Lung (tissue), 12 donors: Measurements from ENCODE around the gene SHF. TPM values are rescaled to one million over a fixed set of nuclear protein-coding genes. Genes with fewer than 3 reads are reported as not detected.

Experiments
- ATAC-seq: fragments of 200-7000 bp; cut with Tn5 transposase; one replicate; pipeline ENCODE4 v1.9.1; 2020; ENCODE audit warnings: moderate number of reproducible peaks; ENCODE audit not compliant: insufficient read depth, low FRiP score
- DNase-seq, 3 donors: peaks; one replicate each; pipeline ENCODE4 v3.0.0-alpha.2; 2013 to 2017
- H3K27ac ChIP-seq, 2 donors: one replicate each; pipeline ENCODE4 v1.5.1; 2013; ENCODE audit warnings: mild to moderate bottlenecking in 2 of 2, moderate library complexity in 2 of 2, control low read depth in 1 of 2, inconsistent platforms in 1 of 2, low read depth in 1 of 2, low read length in 1 of 2
- H3K27me3 ChIP-seq, 3 donors: one replicate each; pipeline ENCODE4 v1.5.1; 2013; ENCODE audit warnings: low read length in 2 of 3; ENCODE audit not compliant: control insufficient read depth in 3 of 3, insufficient read depth in 3 of 3
- H3K36me3 ChIP-seq, 4 donors: one replicate each; pipeline ENCODE4 v1.5.1; 2013; ENCODE audit warnings: low read length in 4 of 4, mild to moderate bottlenecking in 1 of 4, moderate library complexity in 1 of 4; ENCODE audit not compliant: control insufficient read depth in 4 of 4, insufficient read depth in 4 of 4
- H3K4me1 ChIP-seq, 5 donors: one replicate each; pipeline ENCODE4 v1.5.1; 2013; ENCODE audit warnings: low read length in 5 of 5, mild to moderate bottlenecking in 2 of 5, moderate library complexity in 1 of 5; ENCODE audit not compliant: control insufficient read depth in 5 of 5, insufficient read depth in 5 of 5
- H3K4me3 ChIP-seq: one replicate; pipeline ENCODE4 v1.5.1; 2013; ENCODE audit warnings: mild to moderate bottlenecking, control low read depth, moderate library complexity
- H3K9ac ChIP-seq, 2 donors: one replicate each; pipeline ENCODE4 v1.5.1; 2013; ENCODE audit warnings: low read length in 2 of 2, control low read depth in 1 of 2; ENCODE audit not compliant: insufficient read depth in 1 of 2
- H3K9me3 ChIP-seq, 4 donors: one replicate each; pipeline ENCODE4 v1.5.1; 2013; ENCODE audit warnings: low read length in 3 of 4, mild to moderate bottlenecking in 1 of 4, moderate library complexity in 1 of 4; ENCODE audit not compliant: control insufficient read depth in 4 of 4, insufficient read depth in 3 of 4
- WGBS, 2 donors: extraction: QIAGEN DNeasy Blood & Tissue Kit; methylation state at CpG; one replicate each; pipeline ENCODE4 v1.1.7; 2013; 5-methylcytosine and 5-hydroxymethylcytosine counted together
- polyA plus RNA-seq, 2 donors: library from polyadenylated mRNA; stranded (reverse); fragments of 200-250 nt; gene quantifications; one replicate each; pipeline ENCODE4 v1.2.1, GENCODE V29; 2013
- total RNA-seq, 2 donors: library from RNA; depleted of rRNA in 1 of 2; stranded (reverse); fragments of >200 nt in 1 of 2; gene quantifications; one replicate each; pipeline ENCODE4 v1.2.1, GENCODE V29; 2014 to 2021
- TF ChIP-seq, protein P1 (sequence below): IDR thresholded peaks from 2 replicates; pipeline ENCODE4 v1.5.1; 2012; ENCODE audit warnings: mild to moderate bottlenecking; ENCODE audit errors: control extremely low read depth, extremely low read depth
- donor health status: control.
- donor health status: control.
- donor health status: Bipolar disorder and iron deficiency.
- donor health status: healthy.
- donor health status: DM: yes; HTN: yes; CAD: no.

SHF gene
- total and polyA plus RNA-seq, 4 donors = 1.9 to 15.9 (median 4.0) TPM

DNA sequence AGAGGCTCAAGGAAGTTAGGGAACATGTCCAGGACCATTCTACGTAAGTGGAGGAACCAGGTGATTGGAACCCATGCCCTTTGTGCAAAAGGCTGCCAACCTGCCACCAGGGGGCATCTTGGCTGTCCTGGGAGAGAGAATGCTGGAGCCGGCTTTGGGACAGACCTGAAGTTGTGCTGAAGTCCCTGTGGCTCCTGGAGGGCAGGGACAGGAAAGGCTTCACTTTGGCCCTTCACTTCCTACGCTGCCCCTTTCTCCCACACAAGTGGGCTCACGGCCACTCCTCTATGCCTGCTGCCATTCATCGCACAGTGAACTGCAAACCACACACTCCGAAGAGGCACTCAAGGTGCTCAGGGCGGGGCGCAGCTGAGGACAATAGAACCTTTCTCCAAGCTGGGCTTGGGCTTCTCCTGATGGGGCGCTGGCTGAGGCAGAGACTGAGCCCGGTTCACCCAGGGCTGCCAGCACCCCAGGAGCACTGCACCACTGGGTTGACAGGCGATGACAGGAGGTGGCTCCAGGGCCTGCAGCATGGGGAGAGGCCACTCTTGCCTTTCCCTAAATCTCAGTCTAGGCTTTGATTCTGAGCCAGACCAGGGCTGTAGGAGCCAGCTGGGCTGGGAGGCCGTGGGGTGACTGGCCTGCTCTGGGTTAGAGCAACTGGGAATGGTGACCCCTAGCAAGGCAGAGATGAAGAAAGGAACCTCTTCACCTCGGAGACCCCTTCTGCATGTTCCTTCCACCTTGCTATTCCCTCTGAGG, 8.4 kb downstream of the SHF start:
- Histone ChIP-seq H3K27ac (no peak overlapping the region), H3K27me3 (no peaks in the 10 kb centered on the region), H3K4me1 (peaks cover 0 to 11% (median 0%) of the 10 kb centered on the region in 5 donors), H3K4me3 (no peak overlapping the region), H3K36me3 (peaks cover 0 to 5% (median 4%) of the 10 kb centered on the region in 4 donors), H3K9ac (no peak overlapping the region), H3K9me3 (peaks cover 0 to 2% (median 0%) of the 10 kb centered on the region in 4 donors)
- DNase-seq (peak; percentile 61 to 81 (median 79)), ATAC-seq (peak; percentile 53)
- WGBS, 2 donors = 71 to 88% methylated on average over 13 of the region's 13 CpGs
- TF ChIP-seq, protein P1, sequence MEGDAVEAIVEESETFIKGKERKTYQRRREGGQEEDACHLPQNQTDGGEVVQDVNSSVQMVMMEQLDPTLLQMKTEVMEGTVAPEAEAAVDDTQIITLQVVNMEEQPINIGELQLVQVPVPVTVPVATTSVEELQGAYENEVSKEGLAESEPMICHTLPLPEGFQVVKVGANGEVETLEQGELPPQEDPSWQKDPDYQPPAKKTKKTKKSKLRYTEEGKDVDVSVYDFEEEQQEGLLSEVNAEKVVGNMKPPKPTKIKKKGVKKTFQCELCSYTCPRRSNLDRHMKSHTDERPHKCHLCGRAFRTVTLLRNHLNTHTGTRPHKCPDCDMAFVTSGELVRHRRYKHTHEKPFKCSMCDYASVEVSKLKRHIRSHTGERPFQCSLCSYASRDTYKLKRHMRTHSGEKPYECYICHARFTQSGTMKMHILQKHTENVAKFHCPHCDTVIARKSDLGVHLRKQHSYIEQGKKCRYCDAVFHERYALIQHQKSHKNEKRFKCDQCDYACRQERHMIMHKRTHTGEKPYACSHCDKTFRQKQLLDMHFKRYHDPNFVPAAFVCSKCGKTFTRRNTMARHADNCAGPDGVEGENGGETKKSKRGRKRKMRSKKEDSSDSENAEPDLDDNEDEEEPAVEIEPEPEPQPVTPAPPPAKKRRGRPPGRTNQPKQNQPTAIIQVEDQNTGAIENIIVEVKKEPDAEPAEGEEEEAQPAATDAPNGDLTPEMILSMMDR = peak; percentile 3

DNA sequence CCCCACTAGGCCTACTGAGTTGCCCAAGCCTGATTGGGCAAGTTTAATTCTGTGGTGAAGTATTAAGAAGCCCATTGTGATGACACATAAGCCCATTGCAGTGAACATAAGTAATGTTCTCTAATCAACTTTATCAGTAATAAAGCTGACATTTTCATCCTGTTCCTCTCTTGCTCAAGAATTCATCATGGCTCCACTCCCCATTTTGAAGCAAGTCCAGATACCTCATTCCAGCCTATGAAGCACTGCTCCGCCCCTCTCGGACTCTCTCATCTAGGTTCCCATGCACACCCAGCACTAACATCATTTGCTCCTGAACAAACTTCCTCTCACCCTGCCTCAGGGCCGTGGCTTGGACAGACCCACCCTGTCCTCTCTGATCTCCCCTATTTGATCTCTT, 10.5 kb downstream of the SHF start:
- H3K27me3 ChIP-seq = no peaks in the 10 kb centered on the region
- H3K9ac ChIP-seq = no peak overlapping the region
- H3K27ac ChIP-seq = no peak overlapping the region
- ATAC-seq (no peak), DNase-seq (no peak)
- peaks cover 0 to 2% (median 0%) of the 10 kb centered on the region in 4 donors for H3K9me3 ChIP-seq
- peaks cover 0 to 5% (median 4%) of the 10 kb centered on the region in 4 donors for H3K36me3 ChIP-seq
- WGBS, 2 donors = 90 to 92% methylated on average over 3 of the region's 3 CpGs
- TF ChIP-seq, protein P1 = no peak
- no peak overlapping the region for H3K4me3 ChIP-seq
- peaks cover 0 to 8% (median 3%) of the 10 kb centered on the region in 5 donors for H3K4me1 ChIP-seq

DNA sequence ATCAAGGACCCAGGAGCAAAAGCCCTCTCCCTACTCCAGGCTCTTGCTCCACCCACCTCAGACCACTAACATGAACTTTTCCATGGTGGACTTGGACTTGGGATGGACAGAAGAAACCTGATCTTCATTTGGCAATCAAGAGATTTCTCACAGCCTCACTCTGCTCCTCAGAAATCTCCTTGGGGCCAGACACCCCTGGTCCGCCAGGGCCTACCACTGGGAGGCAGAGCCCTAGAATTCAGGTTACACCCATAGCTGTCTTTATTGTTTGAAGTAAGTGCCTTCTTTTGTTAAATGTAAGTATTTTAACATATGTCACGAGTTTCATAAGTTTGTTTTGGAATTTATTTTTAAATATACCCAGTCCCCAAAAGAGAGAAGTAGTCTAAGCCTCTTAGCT, 13.2 kb downstream of the SHF start:
- Histone ChIP-seq H3K4me1 (peaks cover 0 to 8% (median 0%) of the 10 kb centered on the region in 5 donors), H3K27ac (no peak overlapping the region), H3K36me3 (peaks cover 0 to 7% (median 6%) of the 10 kb centered on the region in 4 donors), H3K4me3 (no peak overlapping the region), H3K27me3 (no peaks in the 10 kb centered on the region), H3K9ac (no peak overlapping the region), H3K9me3 (peaks cover 0 to 1% (median 0%) of the 10 kb centered on the region in 4 donors)
- ATAC-seq (no peak), DNase-seq (no peak)
- TF ChIP-seq, protein P1 = no peak
- WGBS, 2 donors = 90% methylated on average over 2 of the region's 2 CpGs
